Ascending aorta (tissue), 2 donors: ENCODE results near the gene NTRK3. TPM values are rescaled to one million over a fixed set of nuclear protein-coding genes. Genes with fewer than 3 reads are reported as not detected.
A peak's percentile ranks its signal among the peaks of the same experiment; 100 is the strongest.

ENCODE experiments used
- DNase-seq, 2 donors: peaks; one replicate each; pipeline ENCODE4 v3.0.0-alpha.2; 2019; ENCODE audit warnings: low spot score in 2 of 2
- H3K27ac ChIP-seq, 2 donors: fragments of 200-600 bp; sonication (generic); one replicate each; pipeline ENCODE4 v1.5.1; 2016 to 2017; ENCODE audit warnings: mild to moderate bottlenecking in 1 of 2
- H3K27me3 ChIP-seq: fragments of 200-600 bp; sonication (generic); one replicate; pipeline ENCODE4 v1.5.1; 2017
- H3K36me3 ChIP-seq, 2 donors: fragments of 200-600 bp; sonication (generic); one replicate each; pipeline ENCODE4 v1.5.1; 2016
- H3K4me1 ChIP-seq, 2 donors: fragments of 200-600 bp; sonication (generic); one replicate each; pipeline ENCODE4 v1.5.1; 2016 to 2017; ENCODE audit warnings: mild to moderate bottlenecking in 1 of 2
- H3K4me3 ChIP-seq, 2 donors: fragments of 200-600 bp; sonication (generic); one replicate each; pipeline ENCODE4 v1.5.1; 2016 to 2017; ENCODE audit warnings: mild to moderate bottlenecking in 1 of 2
- H3K9me3 ChIP-seq, 2 donors: fragments of 200-600 bp; sonication (generic); one replicate each; pipeline ENCODE4 v1.5.1; 2016
- CTCF ChIP-seq, 3 experiments: fragments of 200-600 bp in 2 of 3; fragments of 450-650 bp in 1 of 3; sonication (generic) in 2 of 3; IDR thresholded peaks; one replicate each; pipeline ENCODE4 v1.5.1; 2016 to 2019; ENCODE audit warnings: antibody characterized with exemption in 3 of 3, mild to moderate bottlenecking in 1 of 3, moderate library complexity in 1 of 3
- intact Hi-C: fragments of 100-400 bp; cut with DNase I; formaldehyde crosslinking; loops from one replicate; pipeline ENCODE4 v1.15.1; 2023
- total RNA-seq: library from RNA; depleted of rRNA; stranded (reverse); fragments of >200 nt; gene quantifications from one replicate; pipeline ENCODE4 v1.1.0, GENCODE V29; 2016

The NTRK3 gene
- total RNA-seq, 1 donor from 2014 or later = 52.7 TPM

- Histone ChIP-seq H3K4me3 (no peak overlapping the region), H3K36me3 (peaks cover 11 to 39% of the 10 kb centered on the region in 2 donors), H3K9me3 (no peaks in the 10 kb centered on the region), H3K27ac (peak overlapping the region in 1 of 2 donors; percentile 62), H3K27me3 (no peaks in the 10 kb centered on the region), H3K4me1 (no peaks in the 10 kb centered on the region)
- no peak for TF ChIP-seq CTCF (IDR thresholded peaks at IDR 0.05)
- intact Hi-C loops = no loop called here
- no peak for DNase-seq
Measured at GRCh38 chr15:88144921-88145653, 111.5 kb downstream of the NTRK3 start.

GRCh38 chr15:88142121-88142520, 114.4 kb downstream of the NTRK3 start:
- H3K9me3 ChIP-seq = no peaks in the 10 kb centered on the region
- H3K4me3 ChIP-seq = no peak overlapping the region
- peaks cover 16 to 32% of the 10 kb centered on the region in 2 donors for H3K36me3 ChIP-seq
- H3K27ac ChIP-seq = no peak overlapping the region
- no peak for TF ChIP-seq CTCF (IDR thresholded peaks at IDR 0.05)
- H3K4me1 ChIP-seq = no peaks in the 10 kb centered on the region
- no peak for DNase-seq
- intact Hi-C loops = no loop called here
- H3K27me3 ChIP-seq = no peaks in the 10 kb centered on the region

- Histone ChIP-seq H3K9me3 (no peaks in the 10 kb centered on the region), H3K4me3 (no peak overlapping the region), H3K4me1 (no peaks in the 10 kb centered on the region), H3K36me3 (peaks cover 19 to 32% of the 10 kb centered on the region in 2 donors), H3K27me3 (no peaks in the 10 kb centered on the region), H3K27ac (no peak overlapping the region)
- intact Hi-C loops = no loop called here
- DNase-seq = no peak
- TF ChIP-seq CTCF (IDR thresholded peaks at IDR 0.05) = no peak
Measured at GRCh38 chr15:88141269-88141889, 115.2 kb downstream of the NTRK3 start.

GRCh38 chr15:88140398-88140797, 116.1 kb downstream of the NTRK3 start:
- H3K4me3 ChIP-seq = no peak overlapping the region
- no peak overlapping the region for H3K27ac ChIP-seq
- H3K9me3 ChIP-seq = no peaks in the 10 kb centered on the region
- no peak for DNase-seq
- intact Hi-C loops = no loop called here
- H3K4me1 ChIP-seq = no peaks in the 10 kb centered on the region
- no peaks in the 10 kb centered on the region for H3K27me3 ChIP-seq
- no peak for TF ChIP-seq CTCF (IDR thresholded peaks at IDR 0.05)
- H3K36me3 ChIP-seq = peaks cover 24 to 34% of the 10 kb centered on the region in 2 donors

- no peaks in the 10 kb centered on the region for H3K9me3 ChIP-seq
Measured at GRCh38 chr15:88139936-88140335, 116.6 kb downstream of the NTRK3 start.

More at GRCh38 chr15:88139936-88140335, 116.6 kb downstream of the NTRK3 start:
- DNase-seq = no peak
- intact Hi-C loops = no loop called here
- TF ChIP-seq CTCF (IDR thresholded peaks at IDR 0.05) = no peak
- no peaks in the 10 kb centered on the region for H3K4me1 ChIP-seq
- H3K36me3 ChIP-seq = peaks cover 29 to 39% of the 10 kb centered on the region in 2 donors
- H3K4me3 ChIP-seq = no peak overlapping the region
- no peak overlapping the region for H3K27ac ChIP-seq
- H3K27me3 ChIP-seq = no peaks in the 10 kb centered on the region
